CD4-positive, CD25-positive, alpha-beta regulatory T cell (primary cell): ENCODE results near the gene MLPH. TPM values are rescaled to one million over a fixed set of nuclear protein-coding genes. Genes with fewer than 3 reads are reported as not detected.

Experiments
- ATAC-seq, 2 donors: fragments of 150-1000 bp; cut with Tn5 transposase; one replicate each; pipeline ENCODE4 v1.10.0; 2021; ENCODE audit warnings: low read depth in 2 of 2, moderate number of reproducible peaks in 2 of 2, moderate library complexity in 1 of 2
- DNase-seq, 3 donors: peaks; one replicate each; pipeline versions ENCODE4 v3.0.0 to v3.0.0-alpha.2; 2012 to 2022; ENCODE audit warnings: mixed read lengths in 1 of 3
- H3K27ac ChIP-seq: one replicate; pipeline ENCODE4 v1.7.0; 2013; ENCODE audit warnings: mild to moderate bottlenecking, low read length; ENCODE audit not compliant: insufficient read depth, poor library complexity, severe bottlenecking
- H3K27me3 ChIP-seq: one replicate; pipeline ENCODE4 v1.7.0; 2013; ENCODE audit warnings: low read length; ENCODE audit not compliant: control insufficient read depth, insufficient read depth
- H3K36me3 ChIP-seq: one replicate; pipeline ENCODE4 v1.7.0; 2013; ENCODE audit warnings: mild to moderate bottlenecking, low read length, moderate library complexity; ENCODE audit not compliant: control insufficient read depth, insufficient read depth
- H3K4me1 ChIP-seq: 2 replicates; pipeline ENCODE4 v1.7.0; 2013; ENCODE audit warnings: mild to moderate bottlenecking, low read length; ENCODE audit not compliant: insufficient read depth, control insufficient read depth, poor library complexity, severe bottlenecking
- H3K4me3 ChIP-seq: one replicate; pipeline ENCODE4 v1.7.0; 2013; ENCODE audit warnings: low read depth, mild to moderate bottlenecking, low read length, moderate library complexity
- H3K9me3 ChIP-seq, 2 experiments: 1 replicate in 1 of 2; 2 replicates in 1 of 2; pipeline ENCODE4 v1.7.0; 2013; ENCODE audit warnings: low read length in 2 of 2, mild to moderate bottlenecking in 1 of 2, moderate library complexity in 1 of 2; ENCODE audit not compliant: control insufficient read depth in 2 of 2
- H3K27ac Mint-ChIP-seq, 3 donors: one replicate each; pipeline ENCODE4 v1.8.0; 2020 to 2022; ENCODE audit warnings: mild to moderate bottlenecking in 3 of 3, mixed read lengths in 3 of 3, moderate library complexity in 2 of 3
- H3K27me3 Mint-ChIP-seq: one replicate; pipeline ENCODE4 v1.8.0; 2022; ENCODE audit warnings: mild to moderate bottlenecking, mixed read lengths
- H3K36me3 Mint-ChIP-seq: one replicate; pipeline ENCODE4 v1.8.0; 2020; ENCODE audit warnings: mixed read lengths
- H3K4me1 Mint-ChIP-seq, 4 donors: one replicate each; pipeline ENCODE4 v1.8.0; 2020 to 2022; ENCODE audit warnings: mixed read lengths in 4 of 4, mild to moderate bottlenecking in 1 of 4
- H3K4me3 Mint-ChIP-seq, 4 donors: one replicate each; pipeline ENCODE4 v1.8.0; 2020 to 2022; ENCODE audit warnings: mild to moderate bottlenecking in 4 of 4, mixed read lengths in 4 of 4, moderate library complexity in 3 of 4
- H3K9me3 Mint-ChIP-seq, 7 donors: one replicate each; pipeline ENCODE4 v1.8.0; 2020 to 2022; ENCODE audit warnings: mixed read lengths in 7 of 7, mild to moderate bottlenecking in 3 of 7, moderate library complexity in 2 of 7
- polyA plus RNA-seq, 4 donors: library from polyadenylated mRNA; unstranded; fragments of 300-500 nt; fragmentation: Illumina TruSeq; gene quantifications; one replicate each; pipeline ENCODE4 v1.2.3, GENCODE V29; 2021
- total RNA-seq: library from RNA; stranded (reverse); gene quantifications from one replicate; pipeline ENCODE4 v1.2.3, GENCODE V29; 2022

MLPH gene
- total and polyA plus RNA-seq, 5 donors from 2014 or later = 0.47 TPM; not detected in 4

- Histone ChIP-seq H3K9me3 (no peaks in the 10 kb centered on the region), H3K36me3 (no peaks in the 10 kb centered on the region), H3K27ac (no peak overlapping the region), H3K4me1 (peaks cover 9% of the 10 kb centered on the region), H3K4me3 (no peak overlapping the region), H3K27me3 (no peaks in the 10 kb centered on the region)
- Mint-ChIP-seq H3K36me3 (no peaks in the 10 kb centered on the region), H3K4me3 (no peak overlapping the region), H3K4me1 (peaks cover 5 to 19% (median 10%) of the 10 kb centered on the region in 4 donors), H3K27me3 (no peaks in the 10 kb centered on the region), H3K9me3 (peaks cover 0 to 2% (median 0%) of the 10 kb centered on the region in 7 donors), H3K27ac (peak overlapping the region in 2 of 3 donors; percentile 56 to 72)
- ATAC-seq = no peak
- DNase-seq = no peak
Measured at GRCh38 chr2:237598468-237599208, 111.6 kb downstream of the MLPH start.

- no peak overlapping the region for H3K27ac ChIP-seq
- no peaks in the 10 kb centered on the region for H3K36me3 ChIP-seq
- H3K27me3 Mint-ChIP-seq = no peaks in the 10 kb centered on the region
- no peak for ATAC-seq
- peaks cover 17% of the 10 kb centered on the region for H3K4me1 ChIP-seq
- no peaks in the 10 kb centered on the region for H3K36me3 Mint-ChIP-seq
- H3K9me3 Mint-ChIP-seq = peaks cover 0 to 2% (median 0%) of the 10 kb centered on the region in 7 donors
- peaks cover 5 to 25% (median 13%) of the 10 kb centered on the region in 4 donors for H3K4me1 Mint-ChIP-seq
- no peaks in the 10 kb centered on the region for H3K9me3 ChIP-seq
- no peaks in the 10 kb centered on the region for H3K27me3 ChIP-seq
- no peak for DNase-seq
- peak overlapping the region; percentile 56 to 72 (median 63) for H3K27ac Mint-ChIP-seq
- no peak overlapping the region for H3K4me3 Mint-ChIP-seq
- no peak overlapping the region for H3K4me3 ChIP-seq
Measured at GRCh38 chr2:237599465-237600110, 112.5 kb downstream of the MLPH start.

- Histone ChIP-seq H3K9me3 (no peaks in the 10 kb centered on the region), H3K27ac (no peak overlapping the region), H3K36me3 (no peaks in the 10 kb centered on the region), H3K27me3 (no peaks in the 10 kb centered on the region), H3K4me3 (no peak overlapping the region), H3K4me1 (peaks cover 17% of the 10 kb centered on the region)
- H3K36me3 Mint-ChIP-seq = no peaks in the 10 kb centered on the region
- peak overlapping the region; percentile 80 to 92 (median 90) for H3K27ac Mint-ChIP-seq
- H3K27me3 Mint-ChIP-seq = no peaks in the 10 kb centered on the region
- peaks cover 5 to 30% (median 13%) of the 10 kb centered on the region in 4 donors for H3K4me1 Mint-ChIP-seq
- no peak for DNase-seq
- H3K4me3 Mint-ChIP-seq = no peak overlapping the region
- peaks cover 0 to under 1% (median 0%) of the 10 kb centered on the region in 7 donors for H3K9me3 Mint-ChIP-seq
- no peak for ATAC-seq
Measured at GRCh38 chr2:237600205-237600846, 113.3 kb downstream of the MLPH start.

- no peak overlapping the region for H3K4me3 Mint-ChIP-seq
- Histone ChIP-seq H3K27ac (no peak overlapping the region), H3K27me3 (no peaks in the 10 kb centered on the region), H3K9me3 (no peaks in the 10 kb centered on the region), H3K4me3 (no peak overlapping the region), H3K36me3 (no peaks in the 10 kb centered on the region), H3K4me1 (peaks cover 17% of the 10 kb centered on the region)
- H3K36me3 Mint-ChIP-seq = no peaks in the 10 kb centered on the region
- DNase-seq (no peak), ATAC-seq (no peak)
- H3K4me1 Mint-ChIP-seq = peaks cover 5 to 27% (median 13%) of the 10 kb centered on the region in 4 donors
- H3K27ac Mint-ChIP-seq = peak overlapping the region in 2 of 3 donors; percentile 80 to 90
- H3K9me3 Mint-ChIP-seq = no peaks in the 10 kb centered on the region
- no peaks in the 10 kb centered on the region for H3K27me3 Mint-ChIP-seq
Measured at GRCh38 chr2:237601453-237602116, 114.5 kb downstream of the MLPH start.

- no peak overlapping the region for H3K4me3 Mint-ChIP-seq
- H3K4me1 Mint-ChIP-seq = peaks cover 5 to 27% (median 13%) of the 10 kb centered on the region in 4 donors
Measured at GRCh38 chr2:237602409-237602808, 115.4 kb downstream of the MLPH start.

GRCh38 chr2:237603049-237603717, 116.1 kb downstream of the MLPH start:
- H3K27ac ChIP-seq = peak overlapping the region; percentile 72
- H3K9me3 ChIP-seq = no peaks in the 10 kb centered on the region
- Mint-ChIP-seq H3K36me3 (no peaks in the 10 kb centered on the region), H3K4me1 (peaks cover 5 to 27% (median 13%) of the 10 kb centered on the region in 4 donors), H3K9me3 (no peaks in the 10 kb centered on the region), H3K27me3 (peaks cover under 1% of the 10 kb centered on the region), H3K4me3 (peak overlapping the region; percentile 26 to 85 (median 63)), H3K27ac (peak overlapping the region; percentile 90 to 95 (median 93))
- no peak for ATAC-seq
- no peaks in the 10 kb centered on the region for H3K36me3 ChIP-seq
- peak overlapping the region; percentile 56 for H3K4me3 ChIP-seq
- peaks cover 17% of the 10 kb centered on the region for H3K4me1 ChIP-seq
- H3K27me3 ChIP-seq = no peaks in the 10 kb centered on the region
- DNase-seq = no peak

More at GRCh38 chr2:237602409-237602808, 115.4 kb downstream of the MLPH start:
- H3K27me3 ChIP-seq = no peaks in the 10 kb centered on the region
- Mint-ChIP-seq H3K27me3 (no peaks in the 10 kb centered on the region), H3K27ac (peak overlapping the region; percentile 90 to 95 (median 93)), H3K36me3 (no peaks in the 10 kb centered on the region), H3K9me3 (no peaks in the 10 kb centered on the region)
- no peak for ATAC-seq
- H3K27ac ChIP-seq = no peak overlapping the region
- H3K9me3 ChIP-seq = no peaks in the 10 kb centered on the region
- no peaks in the 10 kb centered on the region for H3K36me3 ChIP-seq
- H3K4me1 ChIP-seq = peaks cover 17% of the 10 kb centered on the region
- DNase-seq = no peak
- H3K4me3 ChIP-seq = no peak overlapping the region
